HG02763 (cell line): ENCODE results near the gene PIP4P1.

ENCODE experiments used
- ATAC-seq: cut with Tn5 transposase; IDR thresholded peaks from one replicate; pipeline ENCODE4 v1.9.1; 2021; ENCODE audit warnings: mild to moderate bottlenecking, moderate library complexity; ENCODE audit not compliant: unreplicated experiment

PIP4P1 gene

DNA sequence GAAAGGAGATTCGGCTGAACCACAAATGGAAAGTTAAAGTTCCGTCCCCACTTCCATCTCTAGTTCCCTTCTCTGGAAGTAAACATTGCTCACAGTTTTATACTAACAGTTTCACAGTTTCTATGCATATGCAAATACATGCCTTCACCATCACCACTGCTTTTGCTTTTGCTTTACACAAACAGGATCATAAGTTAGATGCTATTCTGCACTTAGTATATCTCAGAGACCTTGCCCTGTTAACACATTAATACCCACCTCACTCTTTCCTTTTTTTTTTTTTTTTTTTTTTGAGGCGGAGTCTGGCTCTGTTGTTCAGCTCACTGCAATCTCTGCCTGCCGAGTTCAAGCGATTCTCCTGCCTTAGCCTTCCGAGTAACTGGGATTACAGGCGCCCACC lies 48.8 kb downstream of the PIP4P1 start:
- peak; percentile 54 for ATAC-seq

DNA sequence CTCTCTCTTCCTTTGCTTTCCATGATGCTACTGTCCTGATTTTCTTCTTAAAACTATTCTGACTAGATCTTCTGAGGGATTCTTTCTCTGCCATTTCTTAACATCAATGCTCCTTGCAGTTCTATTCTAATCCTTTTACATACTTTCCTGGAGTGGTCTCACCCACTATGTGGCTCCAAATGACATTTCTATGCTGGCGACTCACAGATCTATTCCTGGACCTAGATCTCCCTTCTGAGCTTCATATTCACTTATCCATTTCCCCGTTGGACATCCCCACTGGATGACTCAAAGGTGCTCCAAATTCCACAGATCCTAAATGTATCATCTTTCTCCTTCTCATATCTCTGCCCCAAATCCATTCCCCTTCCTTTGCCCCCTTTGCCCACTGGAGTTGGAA lies 52.0 kb downstream of the PIP4P1 start:
- ATAC-seq = no peak
